GM21717 (cell line): ENCODE measurements around the gene MSI2.

Source experiments
- ATAC-seq: cut with Tn5 transposase; IDR thresholded peaks from one replicate; pipeline ENCODE4 v1.9.1; 2021; ENCODE audit warnings: mild to moderate bottlenecking, moderate library complexity; ENCODE audit not compliant: unreplicated experiment

MSI2 gene

GRCh38 chr17:57448759-57449283 lies 192.5 kb downstream of the MSI2 start:
- ATAC-seq, result no peak

DNA sequence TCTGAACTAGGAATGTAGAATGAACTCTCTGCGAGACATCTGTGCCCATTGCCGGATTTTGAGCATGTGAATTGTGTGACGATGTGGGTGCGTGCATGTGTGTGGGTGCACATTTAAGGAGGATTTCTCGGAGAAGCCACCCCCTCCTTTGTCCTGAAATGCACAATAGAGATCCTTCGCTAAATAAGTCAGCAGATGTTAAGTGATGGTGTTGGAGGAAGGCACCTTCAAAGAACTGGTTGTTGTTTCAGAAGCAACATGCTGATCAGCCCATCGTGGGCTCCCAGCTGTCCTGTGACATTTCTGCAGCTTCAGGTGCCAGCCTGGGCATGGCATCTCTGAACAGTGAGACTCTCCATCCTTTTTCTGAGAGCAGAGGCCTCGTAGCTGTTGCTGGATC lies 194.9 kb downstream of the MSI2 start:
- ATAC-seq, result no peak

GRCh38 chr17:57451643-57452042 lies 195.3 kb downstream of the MSI2 start:
- ATAC-seq, result no peak

GRCh38 chr17:57453841-57454425 lies 197.6 kb downstream of the MSI2 start:
- ATAC-seq, result no peak

GRCh38 chr17:57454729-57455062 lies 198.4 kb downstream of the MSI2 start:
- no peak for ATAC-seq

GRCh38 chr17:57455063-57455914 lies 199.0 kb downstream of the MSI2 start:
- ATAC-seq, result no peak

DNA sequence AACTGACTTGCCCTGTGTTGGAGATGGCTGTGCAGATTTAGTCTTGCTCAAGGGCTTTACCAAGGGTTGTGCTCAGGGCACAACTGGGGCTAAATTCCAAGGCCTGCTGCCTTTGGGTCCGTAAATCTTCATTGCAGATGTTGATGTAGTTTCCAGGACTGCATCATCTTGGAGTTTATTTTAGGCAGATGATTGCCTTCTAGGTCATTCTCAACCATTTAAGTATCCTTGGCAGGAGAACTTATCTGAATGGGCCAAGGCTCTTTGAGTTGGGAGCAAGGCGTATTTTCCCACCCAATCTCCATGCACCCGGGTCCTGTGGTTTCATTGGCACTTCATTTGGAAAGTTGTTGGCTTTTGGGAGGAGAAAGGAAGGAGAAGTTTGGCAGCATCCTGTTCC lies 200.3 kb downstream of the MSI2 start:
- no peak for ATAC-seq

- ATAC-seq, result no peak
Measured at GRCh38 chr17:57457188-57457587, 200.9 kb downstream of the MSI2 start.

- ATAC-seq, result no peak
Measured at GRCh38 chr17:57458718-57459285, 202.5 kb downstream of the MSI2 start.

GRCh38 chr17:57459286-57459915 lies 203.1 kb downstream of the MSI2 start:
- no peak for ATAC-seq

DNA sequence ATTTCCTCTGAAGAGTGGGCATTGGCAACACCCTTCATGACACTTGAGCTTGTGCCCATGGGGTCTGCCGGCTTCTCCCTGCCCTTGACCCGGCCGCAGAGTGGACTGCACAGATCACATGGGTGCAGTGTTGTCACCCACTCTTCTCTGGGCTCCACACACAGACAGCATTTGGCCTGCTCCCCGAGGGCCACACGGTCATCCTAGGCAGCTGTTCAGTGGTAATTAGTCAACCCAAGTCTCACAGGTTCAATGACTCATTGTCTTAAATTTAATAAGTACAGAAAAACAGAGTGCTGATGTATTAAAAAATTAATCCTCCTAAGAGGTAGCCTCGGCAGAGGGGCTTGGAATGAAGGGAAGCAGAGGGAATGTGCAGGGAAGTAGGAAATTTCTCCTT lies 204.8 kb downstream of the MSI2 start:
- ATAC-seq, result no peak

GRCh38 chr17:57462007-57462579 lies 205.8 kb downstream of the MSI2 start:
- ATAC-seq, result no peak

DNA sequence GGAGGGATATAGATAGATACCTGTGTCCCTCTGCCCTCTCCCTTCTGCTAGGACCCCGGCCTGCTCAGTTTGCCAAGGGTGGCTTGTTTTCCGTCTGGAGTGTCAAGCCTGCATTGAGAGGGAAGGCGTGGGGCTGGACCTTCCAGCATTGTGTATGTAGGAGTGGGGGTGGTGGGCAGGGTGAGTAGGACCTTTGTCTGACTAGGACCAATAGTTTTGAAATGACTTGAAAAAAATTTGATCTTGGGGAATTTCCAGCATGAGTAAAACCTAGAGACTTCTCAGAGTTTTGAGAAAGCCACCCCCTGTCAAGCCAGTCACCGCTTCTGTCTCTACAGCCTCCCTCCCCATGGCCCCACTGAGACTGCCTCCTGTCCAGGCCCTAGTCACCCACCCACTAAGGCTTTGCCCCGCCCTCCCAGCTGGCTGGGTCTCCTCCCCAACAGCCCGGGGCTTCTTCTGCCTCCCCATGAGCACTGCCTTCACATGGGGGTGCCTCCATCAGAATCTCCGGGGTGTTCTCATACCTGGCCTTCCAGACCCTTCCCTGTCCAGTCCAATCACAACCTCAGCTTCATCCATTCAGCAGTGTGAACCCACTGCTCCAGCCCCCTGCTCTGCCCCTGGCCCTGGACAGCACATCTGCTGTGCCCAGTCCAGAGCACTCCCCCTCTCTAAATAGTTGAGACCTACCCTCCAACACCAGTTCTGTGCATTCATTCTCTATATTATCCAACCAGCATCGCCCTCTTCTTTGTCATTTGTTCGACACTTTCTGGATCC lies 207.0 kb downstream of the MSI2 start:
- ATAC-seq, result peak; percentile 86

DNA sequence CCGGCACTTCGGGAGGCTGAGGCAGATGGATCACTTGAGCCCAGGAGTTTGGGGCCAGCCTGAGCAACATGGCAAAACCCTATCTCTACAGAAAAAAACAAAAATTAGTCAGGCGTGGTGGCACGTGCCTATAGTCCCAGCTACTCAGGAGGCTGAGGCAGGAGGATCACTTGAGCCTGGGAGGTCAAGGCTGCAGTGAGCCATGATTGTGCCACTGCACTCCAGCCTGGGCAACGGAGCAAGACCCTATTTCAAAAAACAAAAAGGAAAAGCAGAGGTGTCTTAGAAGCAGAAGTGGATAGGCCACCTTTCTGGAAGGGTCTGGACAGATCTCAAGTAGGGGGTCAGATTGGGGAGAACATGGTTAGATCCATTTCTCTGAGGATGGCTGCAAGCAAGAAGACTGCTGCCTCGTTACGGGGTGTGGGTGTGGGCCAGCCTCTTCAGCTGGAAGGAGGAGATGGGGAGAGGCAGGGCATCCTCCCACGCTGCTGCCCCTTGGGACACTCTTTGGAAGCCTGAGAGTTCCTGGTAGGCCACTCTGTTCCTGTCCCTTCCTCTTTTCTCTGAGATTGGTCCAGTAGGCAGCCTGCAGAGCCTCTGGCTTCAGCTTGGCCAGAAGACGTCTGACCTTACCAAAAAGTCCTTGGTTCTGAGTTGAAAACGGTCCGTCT lies 208.0 kb downstream of the MSI2 start:
- ATAC-seq, result no peak

DNA sequence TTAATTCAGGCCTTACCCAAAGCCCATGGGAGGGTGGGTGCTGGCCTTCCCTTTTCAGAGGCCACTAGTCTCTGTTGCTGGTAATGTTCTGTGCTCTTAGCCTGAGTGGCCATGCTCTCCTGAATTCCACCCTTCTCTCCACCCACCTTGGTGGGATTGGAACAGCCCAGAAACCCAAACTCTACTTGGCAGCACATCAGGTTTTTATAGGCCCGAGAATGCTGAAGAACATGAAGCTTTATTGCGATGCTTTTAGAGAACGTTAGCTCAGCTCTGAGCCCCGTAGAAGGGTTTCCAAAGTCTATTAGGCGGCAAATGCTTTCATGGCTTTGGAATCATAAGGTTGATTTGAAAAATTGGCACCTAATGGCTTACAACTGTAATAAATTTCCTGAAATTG lies 209.3 kb downstream of the MSI2 start:
- ATAC-seq, result no peak

DNA sequence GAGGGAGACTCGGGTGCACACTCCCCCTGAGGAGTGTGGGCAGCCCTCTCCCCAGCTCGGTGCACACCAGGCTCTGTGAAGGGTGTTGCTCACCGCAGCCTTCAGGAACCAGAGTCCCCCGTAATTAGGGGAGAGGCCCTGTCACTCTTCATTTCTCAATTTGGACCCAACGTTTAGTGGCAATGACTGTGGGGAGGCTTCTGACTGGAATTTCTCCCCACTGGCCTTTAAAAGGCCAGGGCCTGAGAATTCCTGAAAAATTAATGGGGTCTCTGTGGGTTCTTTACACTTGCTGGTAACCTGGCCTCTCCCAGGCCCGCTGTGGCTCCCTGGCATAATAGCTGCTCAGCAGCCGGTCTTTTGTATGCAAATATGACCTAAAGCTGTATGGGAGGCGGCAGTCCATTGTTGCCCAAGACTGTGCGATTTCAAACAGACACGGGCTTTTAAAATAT lies 209.7 kb downstream of the MSI2 start:
- no peak for ATAC-seq

- no peak for ATAC-seq
Measured at GRCh38 chr17:57466521-57466920, 210.2 kb downstream of the MSI2 start.

DNA sequence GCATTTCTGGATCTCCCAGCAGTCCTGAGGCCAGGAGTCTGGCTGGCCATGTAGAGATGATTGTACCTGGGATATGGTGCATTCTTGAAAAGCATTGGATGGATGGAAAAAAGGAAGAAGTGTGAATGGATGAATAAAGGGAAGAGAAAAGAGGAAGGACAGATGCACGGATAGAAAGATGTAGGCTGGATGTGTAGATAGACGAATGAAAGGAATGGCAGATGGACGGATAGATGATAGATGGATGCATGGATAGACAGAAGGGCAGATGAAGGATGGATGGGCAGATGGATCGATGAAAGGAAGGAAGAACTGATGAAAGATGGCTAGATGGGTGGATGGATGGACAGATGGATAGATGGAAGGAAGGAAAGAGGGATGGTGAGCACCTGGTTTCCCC lies 210.9 kb downstream of the MSI2 start:
- ATAC-seq, result no peak

GRCh38 chr17:57467801-57468200 lies 211.5 kb downstream of the MSI2 start:
- no peak for ATAC-seq
